Measurements from ENCODE around the gene CPEB4.

The CPEB4 gene

GRCh38 chr5:174000076-174000475, 111.9 kb downstream of the CPEB4 start:
- TF ChIP-seq CTCF (IDR thresholded peaks at IDR 0.05; ENCODE audit: control insufficient read depth, insufficient read depth, low read depth, low read length, missing control alignments), result no peak
- no peak for DNase-seq (ENCODE audit: low read depth)
- H3K4me3 ChIP-seq (ENCODE audit: control insufficient read depth, low read depth, low read length), result no peak overlapping the region

DNA sequence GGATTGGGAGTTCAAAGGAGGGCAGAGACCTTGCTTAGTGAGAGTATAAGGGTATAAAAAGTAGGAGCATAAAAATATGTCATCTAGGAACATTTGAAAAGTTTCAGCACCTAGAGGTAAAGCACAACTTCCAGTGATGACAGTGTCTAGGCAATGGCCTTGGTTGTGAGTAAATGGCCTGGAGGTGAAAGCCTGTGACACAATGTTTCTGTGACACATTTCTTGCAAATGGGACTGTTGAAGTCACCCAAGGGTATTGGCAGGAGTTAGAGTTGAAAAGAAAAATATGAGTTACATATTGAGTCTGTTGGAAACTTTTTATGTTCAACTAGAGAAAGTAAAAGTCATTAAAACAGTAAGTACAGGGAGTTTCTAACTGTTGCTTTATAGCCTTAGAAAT, 115.6 kb downstream of the CPEB4 start:
- H3K4me3 ChIP-seq (ENCODE audit: control insufficient read depth, low read depth, low read length), result no peak overlapping the region
- TF ChIP-seq CTCF (IDR thresholded peaks at IDR 0.05; ENCODE audit: control insufficient read depth, insufficient read depth, low read depth, low read length, missing control alignments), result no peak
- DNase-seq (ENCODE audit: low read depth), result no peak

DNA sequence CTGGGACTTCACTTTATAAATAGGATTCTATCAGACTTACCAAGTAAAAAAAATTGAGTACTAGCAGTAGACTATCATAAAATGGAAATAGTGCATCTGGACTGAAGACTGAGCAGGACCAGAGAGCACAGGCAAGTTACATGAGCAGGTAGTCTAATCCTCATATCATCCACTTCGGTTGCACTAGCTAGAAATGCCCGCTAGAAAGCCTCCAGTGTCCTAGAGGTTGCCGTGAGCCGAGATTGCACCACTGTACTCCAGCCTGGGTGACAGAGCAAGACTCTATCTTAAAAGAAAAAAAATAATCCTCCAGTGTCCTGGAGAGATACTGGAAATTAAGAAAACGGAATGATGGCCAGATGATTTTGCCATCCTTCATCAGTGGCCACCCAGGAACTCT, 120.8 kb downstream of the CPEB4 start:
- TF ChIP-seq CTCF (IDR thresholded peaks at IDR 0.05; ENCODE audit: control insufficient read depth, insufficient read depth, low read depth, low read length, missing control alignments), result no peak
- no peak for DNase-seq (ENCODE audit: low read depth)
- H3K4me3 ChIP-seq (ENCODE audit: control insufficient read depth, low read depth, low read length), result no peak overlapping the region

GRCh38 chr5:174010365-174010764, 122.2 kb downstream of the CPEB4 start:
- H3K4me3 ChIP-seq (ENCODE audit: control insufficient read depth, low read depth, low read length), result no peak overlapping the region
- no peak for TF ChIP-seq CTCF (IDR thresholded peaks at IDR 0.05; ENCODE audit: control insufficient read depth, insufficient read depth, low read depth, low read length, missing control alignments)
- DNase-seq (ENCODE audit: low read depth), result no peak

DNA sequence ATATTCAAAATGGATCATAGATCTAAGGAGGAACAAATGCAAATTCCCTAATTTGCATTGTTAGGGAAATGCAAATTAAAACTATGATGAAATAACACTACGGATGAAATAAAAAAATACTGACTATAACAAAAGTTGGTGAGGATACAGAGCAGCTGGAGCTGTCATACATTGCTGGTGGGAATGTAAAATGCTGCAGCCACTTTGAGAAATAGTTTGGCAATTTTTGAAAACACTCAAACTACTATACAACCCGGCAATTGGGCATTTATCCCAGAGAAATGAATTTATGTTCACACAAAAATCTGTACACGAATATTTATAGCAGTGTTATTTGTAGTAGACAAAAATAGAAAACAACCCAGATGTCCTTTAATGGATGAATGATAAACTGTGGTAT, 123.3 kb downstream of the CPEB4 start:
- TF ChIP-seq CTCF (IDR thresholded peaks at IDR 0.05; ENCODE audit: control insufficient read depth, insufficient read depth, low read depth, low read length, missing control alignments), result no peak
- DNase-seq (ENCODE audit: low read depth), result no peak
- no peak overlapping the region for H3K4me3 ChIP-seq (ENCODE audit: control insufficient read depth, low read depth, low read length)

All from AG09309 (cell line).